HL-60 (cell line): Measurements from ENCODE around the gene GSTM3.
"Not testable (repeated sequence)": the region's sequence is repeated elsewhere in the genome, so short reads cannot be mapped to it uniquely, and the experiment has no call there.

Experiments used
- DNase-seq, 2 experiments: peaks; one replicate each; pipeline ENCODE4 v3.0.0-alpha.2; 2010 to 2020; ENCODE audit warnings: low read depth in 1 of 2, low spot score in 1 of 2
- H3K27ac ChIP-seq: fragments of 250-450 bp; sonication (Bioruptor Pico); replicated peaks from 2 replicates; pipeline ENCODE4 v1.5.1; 2020; ENCODE audit warnings: mild to moderate bottlenecking, moderate library complexity
- H3K27me3 ChIP-seq: fragments of 250-450 bp; sonication (Bioruptor Pico); 2 replicates; pipeline ENCODE4 v1.5.1; 2021; ENCODE audit warnings: mild to moderate bottlenecking, moderate library complexity; ENCODE audit not compliant: insufficient read depth, poor library complexity, severe bottlenecking
- H3K4me3 ChIP-seq: replicated peaks from 2 replicates; pipeline ENCODE4 v1.5.1; 2011; ENCODE audit warnings: mild to moderate bottlenecking, control low read depth, low read length; ENCODE audit not compliant: insufficient read depth
- GABPA ChIP-seq: IDR thresholded peaks from 2 replicates; pipeline ENCODE4 v1.6.1; 2012; ENCODE audit warnings: low read depth
- POLR2AphosphoS5 ChIP-seq: IDR thresholded peaks from 2 replicates; pipeline ENCODE4 v1.6.1; 2012; ENCODE audit warnings: low read depth
- REST ChIP-seq: IDR thresholded peaks from 2 replicates; pipeline ENCODE4 v1.6.1; 2012; ENCODE audit warnings: low read depth; ENCODE audit not compliant: insufficient replicate concordance
- SPI1 ChIP-seq: IDR thresholded peaks from 2 replicates; pipeline ENCODE4 v1.6.1; 2012; ENCODE audit warnings: low read depth, mild to moderate bottlenecking, borderline replicate concordance
- TF ChIP-seq, protein P1 (sequence below): IDR thresholded peaks from one replicate; pipeline ENCODE4 v1.5.1; 2011; ENCODE audit warnings: low read length, control low read depth, inconsistent platforms; ENCODE audit not compliant: insufficient read depth

Gene GSTM3

DNA sequence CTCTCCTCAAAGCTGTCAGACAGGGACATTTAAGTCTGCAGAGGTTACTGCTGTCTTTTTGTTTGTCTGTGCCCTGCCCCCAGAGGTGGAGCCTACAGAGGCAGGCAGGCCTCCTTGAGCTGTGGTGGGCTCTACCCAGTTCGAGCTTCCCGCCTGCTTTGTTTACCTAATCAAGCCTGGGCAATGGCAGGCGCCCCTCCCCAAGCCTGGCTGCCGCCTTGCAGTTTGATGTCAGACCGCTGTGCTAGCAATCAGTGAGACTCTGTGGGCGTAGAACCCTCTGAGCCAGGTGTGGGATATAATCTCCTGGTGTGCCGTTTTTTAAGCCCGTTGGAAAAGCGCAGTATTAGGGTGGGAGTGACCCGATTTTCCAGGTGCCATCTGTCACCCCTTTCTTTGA lies 7.5 kb upstream of the GSTM3 start:
- not testable (repeated sequence) for H3K27ac ChIP-seq, DNase-seq, H3K27me3 ChIP-seq, H3K4me3 ChIP-seq

DNA sequence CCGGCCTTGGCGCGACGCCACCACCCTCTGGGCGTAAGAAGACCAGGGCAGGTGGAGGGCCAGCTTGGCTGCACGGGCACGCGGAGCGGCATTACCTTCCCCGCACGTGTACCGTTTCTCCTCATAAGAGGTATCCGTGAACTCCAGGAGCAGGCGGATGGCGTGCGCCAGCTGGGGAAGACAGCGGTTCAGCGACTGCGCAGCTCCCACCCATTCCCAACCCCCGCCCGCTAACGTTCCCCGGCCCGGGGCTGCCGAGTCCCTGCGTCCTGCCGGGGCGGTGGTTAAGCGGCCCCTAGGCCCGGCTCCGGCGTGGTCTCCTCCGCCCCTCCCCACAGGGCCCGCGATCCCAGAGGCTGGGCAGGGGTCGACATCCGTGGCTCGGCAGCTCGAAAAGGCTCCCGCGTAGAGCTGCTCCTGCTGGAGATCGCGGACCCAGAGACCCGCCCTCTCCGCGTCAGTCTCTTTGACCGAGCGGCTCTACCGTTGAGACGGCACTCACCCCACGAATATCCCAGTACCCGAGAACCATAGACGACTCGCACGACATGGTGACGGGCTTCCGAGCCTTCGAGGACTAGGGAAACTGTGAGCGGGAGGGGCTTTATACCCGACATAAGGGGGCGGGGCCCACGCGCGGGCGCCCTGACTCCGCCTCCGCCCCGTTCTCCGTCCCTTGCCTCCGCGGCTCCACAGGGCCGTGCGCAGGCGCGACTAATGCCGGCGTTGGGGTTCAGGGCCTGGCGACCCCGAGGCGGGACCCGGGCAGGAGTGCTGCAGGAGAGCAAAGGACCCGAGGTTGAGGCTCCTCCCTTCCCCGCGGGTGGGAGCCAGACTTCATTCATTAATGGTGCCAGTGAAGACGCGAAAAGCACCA lies 862 bp downstream of the GSTM3 start:
- Histone ChIP-seq H3K27ac (no peak overlapping the region), H3K4me3 (peak overlapping the region; percentile 60), H3K27me3 (peaks cover 4% of the 10 kb centered on the region)
- peak; percentile 48 to 55 for DNase-seq
- TF ChIP-seq GABPA (no peak), SPI1 (no peak), REST (no peak), POLR2AphosphoS5 (no peak)
- TF ChIP-seq, protein P1, sequence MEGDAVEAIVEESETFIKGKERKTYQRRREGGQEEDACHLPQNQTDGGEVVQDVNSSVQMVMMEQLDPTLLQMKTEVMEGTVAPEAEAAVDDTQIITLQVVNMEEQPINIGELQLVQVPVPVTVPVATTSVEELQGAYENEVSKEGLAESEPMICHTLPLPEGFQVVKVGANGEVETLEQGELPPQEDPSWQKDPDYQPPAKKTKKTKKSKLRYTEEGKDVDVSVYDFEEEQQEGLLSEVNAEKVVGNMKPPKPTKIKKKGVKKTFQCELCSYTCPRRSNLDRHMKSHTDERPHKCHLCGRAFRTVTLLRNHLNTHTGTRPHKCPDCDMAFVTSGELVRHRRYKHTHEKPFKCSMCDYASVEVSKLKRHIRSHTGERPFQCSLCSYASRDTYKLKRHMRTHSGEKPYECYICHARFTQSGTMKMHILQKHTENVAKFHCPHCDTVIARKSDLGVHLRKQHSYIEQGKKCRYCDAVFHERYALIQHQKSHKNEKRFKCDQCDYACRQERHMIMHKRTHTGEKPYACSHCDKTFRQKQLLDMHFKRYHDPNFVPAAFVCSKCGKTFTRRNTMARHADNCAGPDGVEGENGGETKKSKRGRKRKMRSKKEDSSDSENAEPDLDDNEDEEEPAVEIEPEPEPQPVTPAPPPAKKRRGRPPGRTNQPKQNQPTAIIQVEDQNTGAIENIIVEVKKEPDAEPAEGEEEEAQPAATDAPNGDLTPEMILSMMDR = no peak

DNA sequence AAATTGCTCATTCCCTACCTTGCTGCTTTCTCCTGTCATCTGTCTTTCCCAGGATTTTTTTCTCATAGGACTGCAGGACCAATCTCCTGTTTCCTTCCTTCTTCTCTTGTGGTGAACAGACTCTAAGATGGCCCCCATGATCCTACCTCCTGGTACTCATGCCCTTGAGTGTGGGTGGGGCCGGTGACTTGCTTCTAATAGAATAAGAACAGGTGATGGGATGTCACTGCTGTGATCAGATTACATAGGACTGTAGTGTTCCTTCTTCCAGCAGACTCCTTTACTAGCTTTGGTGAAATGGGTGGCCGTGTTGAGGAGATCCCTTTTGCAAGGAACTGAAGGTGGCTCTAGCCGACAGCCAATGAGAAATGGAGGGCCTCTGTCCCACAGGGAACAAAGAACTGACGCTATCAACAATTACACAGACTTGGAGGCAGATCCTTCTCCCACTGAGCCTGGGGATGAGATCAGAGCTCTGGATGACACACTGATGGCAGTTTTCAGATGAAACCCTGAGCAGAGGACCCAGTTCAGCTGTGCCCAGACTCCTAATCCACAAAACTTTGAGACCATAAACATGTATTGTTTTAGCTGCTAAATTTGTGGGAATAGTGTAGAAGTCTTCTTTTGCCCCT lies 7.5 kb downstream of the GSTM3 start:
- no peak for TF ChIP-seq SPI1
- TF ChIP-seq GABPA = no peak
- no peak for TF ChIP-seq POLR2AphosphoS5
- TF ChIP-seq, protein P1 = no peak
- TF ChIP-seq REST = no peak
- Histone ChIP-seq H3K27me3 (no peaks in the 10 kb centered on the region), H3K27ac (no peak overlapping the region), H3K4me3 (no peak overlapping the region)
- DNase-seq = no peak

- Histone ChIP-seq H3K27ac (no peak overlapping the region), H3K27me3 (no peaks in the 10 kb centered on the region), H3K4me3 (no peak overlapping the region)
- no peak for DNase-seq
- TF ChIP-seq POLR2AphosphoS5 (no peak), REST (no peak), SPI1 (no peak), GABPA (no peak)
- TF ChIP-seq, protein P1 = no peak
These were observed 8.4 kb downstream of the GSTM3 start for GRCh38 chr1:109732390-109732881.
